IPS-15b (cell line): ENCODE results near the gene ARID4B.

Experiments used
- H3K27me3 ChIP-seq: one replicate; pipeline ENCODE4 v1.6.1; 2013; ENCODE audit warnings: low read length; ENCODE audit not compliant: control insufficient read depth, insufficient read depth
- H3K36me3 ChIP-seq: one replicate; pipeline ENCODE4 v1.6.1; 2013; ENCODE audit warnings: low read length; ENCODE audit not compliant: control insufficient read depth, insufficient read depth
- H3K4me1 ChIP-seq: one replicate; pipeline ENCODE4 v1.6.1; 2013; ENCODE audit warnings: mild to moderate bottlenecking, low read length; ENCODE audit not compliant: control insufficient read depth, insufficient read depth
- H3K4me3 ChIP-seq: one replicate; pipeline ENCODE4 v1.5.1; 2013; ENCODE audit warnings: low read depth, low read length
- H3K9ac ChIP-seq: one replicate; pipeline ENCODE4 v1.6.1; 2013; ENCODE audit warnings: low read depth, mild to moderate bottlenecking, low read length
- H3K9me3 ChIP-seq: one replicate; pipeline ENCODE4 v1.6.1; 2013; ENCODE audit warnings: mild to moderate bottlenecking, low read length; ENCODE audit not compliant: control insufficient read depth, insufficient read depth

Gene ARID4B

DNA sequence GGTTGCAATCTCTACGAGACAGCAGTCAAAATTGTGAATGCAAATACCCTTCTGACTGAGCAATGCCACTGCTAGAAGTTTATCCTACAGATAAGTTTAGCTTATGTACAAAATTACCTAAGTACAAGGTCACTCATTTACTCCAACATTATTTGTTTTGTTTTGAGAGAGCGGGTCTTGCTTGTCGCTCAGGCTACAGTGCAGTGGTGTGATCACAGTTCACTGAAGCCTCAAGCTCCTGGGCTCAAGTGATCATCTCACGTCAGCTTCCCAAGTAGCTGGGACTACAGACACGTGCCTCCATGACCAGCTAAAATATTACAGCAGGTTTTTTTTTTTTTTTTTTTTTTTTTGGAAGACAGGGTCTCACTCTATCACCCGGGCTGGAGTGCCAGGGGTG is 182.3 kb downstream of the ARID4B start:
- H3K9ac ChIP-seq, result no peak overlapping the region
- no peak overlapping the region for H3K4me3 ChIP-seq
- no peaks in the 10 kb centered on the region for H3K36me3 ChIP-seq
- H3K9me3 ChIP-seq, result no peaks in the 10 kb centered on the region
- no peaks in the 10 kb centered on the region for H3K4me1 ChIP-seq
- H3K27me3 ChIP-seq, result no peaks in the 10 kb centered on the region

DNA sequence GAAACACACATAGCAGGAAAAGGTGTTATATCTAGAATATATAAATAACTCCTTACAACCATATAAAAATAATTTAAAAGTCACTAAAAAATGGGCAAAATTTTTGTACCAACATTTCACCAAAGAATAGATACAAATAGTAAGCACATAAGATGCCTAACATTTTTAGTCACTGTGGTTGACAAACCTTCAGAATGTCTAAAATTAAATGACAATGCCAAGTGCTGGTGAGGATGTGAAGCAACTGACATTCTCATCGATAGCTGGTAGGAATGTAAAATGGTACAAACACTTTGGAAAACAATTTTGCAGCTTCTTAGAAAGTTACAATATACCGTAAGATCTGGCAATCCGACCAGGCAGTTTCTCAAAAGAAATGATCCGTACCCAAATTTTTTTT is 185.0 kb downstream of the ARID4B start:
- Histone ChIP-seq H3K36me3 (no peaks in the 10 kb centered on the region), H3K9ac (no peak overlapping the region), H3K9me3 (no peaks in the 10 kb centered on the region), H3K27me3 (no peaks in the 10 kb centered on the region), H3K4me1 (no peaks in the 10 kb centered on the region), H3K4me3 (no peak overlapping the region)

DNA sequence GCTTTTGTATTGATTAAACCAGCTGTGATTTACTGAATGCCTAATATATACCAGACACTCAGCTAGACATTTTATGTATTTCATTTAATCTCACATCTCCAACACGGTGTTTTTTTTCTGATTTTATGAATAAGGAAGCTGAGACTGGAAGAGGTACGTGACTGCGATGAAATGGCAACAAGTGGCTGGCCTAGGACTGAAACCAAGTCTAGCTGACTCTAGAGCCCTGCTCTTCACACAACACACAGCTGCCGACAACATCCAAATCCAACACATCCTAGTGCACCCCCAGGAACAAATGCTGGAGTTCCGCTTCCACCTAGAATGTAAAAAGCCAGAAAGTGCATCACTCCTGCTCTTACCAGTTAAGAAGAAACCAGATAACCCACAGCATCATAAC is 188.7 kb downstream of the ARID4B start:
- Histone ChIP-seq H3K9me3 (no peaks in the 10 kb centered on the region), H3K36me3 (peaks cover 3% of the 10 kb centered on the region), H3K27me3 (no peaks in the 10 kb centered on the region), H3K4me1 (no peaks in the 10 kb centered on the region), H3K4me3 (no peak overlapping the region), H3K9ac (no peak overlapping the region)

DNA sequence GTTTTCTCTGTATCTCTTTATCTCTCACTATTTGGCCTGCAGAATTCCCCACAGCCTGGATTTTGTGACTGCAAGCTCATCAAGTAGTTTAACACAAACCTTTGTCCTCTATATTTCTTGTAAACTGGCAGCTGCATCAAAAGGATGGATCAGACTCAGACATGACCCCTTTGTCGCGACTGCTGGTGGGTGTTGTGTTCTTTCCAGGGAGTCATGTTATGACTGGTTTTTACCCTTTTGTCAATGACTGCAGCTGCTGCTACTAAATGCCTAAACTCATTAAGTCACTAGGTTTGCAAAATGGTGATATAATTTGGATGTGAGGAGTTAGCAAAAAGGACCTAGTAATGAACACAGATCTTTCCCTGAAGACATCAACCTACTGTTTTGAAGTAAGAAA is 189.2 kb downstream of the ARID4B start:
- no peaks in the 10 kb centered on the region for H3K4me1 ChIP-seq
- no peaks in the 10 kb centered on the region for H3K27me3 ChIP-seq
- no peaks in the 10 kb centered on the region for H3K9me3 ChIP-seq
- peaks cover 5% of the 10 kb centered on the region for H3K36me3 ChIP-seq
- no peak overlapping the region for H3K9ac ChIP-seq
- H3K4me3 ChIP-seq, result no peak overlapping the region

DNA sequence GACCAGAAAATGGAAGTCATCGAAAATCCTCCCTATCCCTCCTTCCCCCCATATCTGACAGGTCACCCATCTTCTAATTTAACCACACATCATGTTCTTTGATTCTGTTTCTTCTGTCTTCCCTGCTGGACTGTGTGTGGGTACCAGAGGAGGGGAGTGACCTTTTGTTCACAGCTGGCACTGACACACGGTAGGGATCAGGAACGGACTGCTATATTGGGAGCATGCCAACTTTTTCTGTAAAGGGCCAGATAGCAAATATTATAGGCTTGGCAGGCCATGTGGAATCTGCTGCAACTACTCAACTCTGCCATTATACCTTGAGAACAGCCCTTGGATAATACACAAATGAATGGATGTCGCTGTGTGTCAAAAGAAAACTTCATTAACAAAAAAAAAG is 191.9 kb downstream of the ARID4B start:
- H3K9me3 ChIP-seq, result no peaks in the 10 kb centered on the region
- H3K4me1 ChIP-seq, result no peaks in the 10 kb centered on the region
- H3K27me3 ChIP-seq, result no peaks in the 10 kb centered on the region
- peaks cover 5% of the 10 kb centered on the region for H3K36me3 ChIP-seq
- no peak overlapping the region for H3K4me3 ChIP-seq
- H3K9ac ChIP-seq, result no peak overlapping the region

DNA sequence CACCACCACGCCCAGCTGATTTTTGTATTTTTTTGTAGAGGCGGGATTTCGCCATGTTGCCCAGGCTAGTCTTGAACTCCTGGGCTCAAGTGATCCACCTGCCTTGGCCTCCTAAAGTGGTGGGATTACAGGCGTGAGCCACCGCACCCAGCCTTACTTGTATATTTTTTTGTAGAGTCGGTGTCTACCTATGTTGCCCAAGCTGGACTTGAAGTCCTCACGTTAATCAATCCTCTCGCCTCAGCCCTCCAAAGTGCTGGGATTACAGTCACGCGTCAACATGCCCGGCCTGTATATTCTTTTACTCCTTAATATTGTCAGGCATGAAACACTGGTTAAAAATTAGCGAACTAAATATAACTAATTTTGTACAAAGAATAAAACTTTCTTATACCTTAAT is 193.8 kb downstream of the ARID4B start:
- Histone ChIP-seq H3K9me3 (no peaks in the 10 kb centered on the region), H3K4me1 (no peaks in the 10 kb centered on the region), H3K36me3 (peaks cover 5% of the 10 kb centered on the region), H3K27me3 (no peaks in the 10 kb centered on the region), H3K4me3 (no peak overlapping the region), H3K9ac (no peak overlapping the region)

DNA sequence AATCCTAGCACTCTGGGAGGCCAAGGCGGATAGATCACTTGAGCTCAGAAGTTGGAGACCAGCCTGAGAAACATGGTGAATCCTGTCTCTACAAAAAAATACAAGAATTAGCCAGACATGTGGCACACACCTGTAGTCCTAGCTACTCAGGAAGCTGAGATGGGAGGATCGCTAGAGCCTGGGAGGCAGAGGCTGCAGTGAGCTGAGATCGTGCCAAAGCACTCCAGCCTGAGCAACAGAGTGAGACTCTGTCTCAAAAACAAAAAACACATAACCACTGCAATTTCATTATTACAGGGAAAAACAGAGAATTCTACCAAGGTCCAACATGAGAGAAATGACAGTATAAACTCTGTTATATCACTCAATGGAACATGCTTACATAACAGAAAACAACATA is 194.9 kb downstream of the ARID4B start:
- H3K27me3 ChIP-seq, result no peaks in the 10 kb centered on the region
- no peaks in the 10 kb centered on the region for H3K9me3 ChIP-seq
- no peak overlapping the region for H3K9ac ChIP-seq
- H3K4me1 ChIP-seq, result no peaks in the 10 kb centered on the region
- H3K36me3 ChIP-seq, result peaks cover 5% of the 10 kb centered on the region
- no peak overlapping the region for H3K4me3 ChIP-seq

DNA sequence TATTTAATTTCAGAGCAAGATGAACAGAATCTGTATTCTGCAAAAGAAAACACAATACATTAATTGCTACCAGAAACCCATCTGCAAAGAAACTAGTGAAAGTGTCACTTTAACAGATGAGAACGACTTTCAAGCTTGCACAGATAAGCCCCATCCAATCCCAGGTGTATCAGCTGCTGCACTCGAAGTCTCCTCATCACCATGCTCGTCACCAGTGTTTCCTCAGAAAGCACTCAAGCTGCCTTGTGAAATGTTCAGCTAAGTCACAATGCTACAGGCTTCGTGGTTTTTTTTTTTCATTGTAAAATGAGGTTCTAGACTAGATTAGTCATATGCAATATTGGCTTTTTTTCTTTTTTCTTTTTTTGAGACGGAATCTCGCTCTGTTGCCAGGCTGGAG is 196.0 kb downstream of the ARID4B start:
- H3K27me3 ChIP-seq, result no peaks in the 10 kb centered on the region
- H3K36me3 ChIP-seq, result peaks cover 2% of the 10 kb centered on the region
- H3K9me3 ChIP-seq, result no peaks in the 10 kb centered on the region
- no peaks in the 10 kb centered on the region for H3K4me1 ChIP-seq
- H3K9ac ChIP-seq, result no peak overlapping the region
- H3K4me3 ChIP-seq, result no peak overlapping the region

DNA sequence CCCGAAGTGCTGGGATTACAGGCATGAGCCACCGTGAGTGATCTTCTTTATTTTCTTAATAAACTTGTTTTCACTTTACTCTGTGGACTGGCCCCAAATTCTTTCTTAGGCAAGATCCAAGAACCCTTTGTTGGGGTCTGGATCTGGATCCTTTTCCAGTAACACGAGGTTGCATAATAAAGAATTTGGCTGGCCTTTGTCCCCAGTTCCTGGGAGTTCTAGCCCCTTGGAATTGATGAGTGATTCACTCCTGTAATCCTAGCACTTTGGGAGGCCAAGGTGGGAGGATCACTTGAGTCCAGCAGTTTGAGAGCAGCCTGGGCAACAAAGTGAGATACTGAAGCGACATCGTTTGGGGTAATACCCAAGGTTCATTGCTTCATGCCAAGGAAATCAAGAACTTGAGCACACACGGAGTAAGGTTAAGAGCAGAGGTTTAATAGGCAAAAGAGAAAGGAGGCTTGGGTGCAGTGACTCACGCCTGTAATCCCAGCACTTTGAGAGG is 197.2 kb downstream of the ARID4B start:
- H3K36me3 ChIP-seq, result peaks cover 2% of the 10 kb centered on the region
- H3K9me3 ChIP-seq, result no peaks in the 10 kb centered on the region
- no peaks in the 10 kb centered on the region for H3K27me3 ChIP-seq
- no peak overlapping the region for H3K9ac ChIP-seq
- H3K4me1 ChIP-seq, result no peaks in the 10 kb centered on the region
- H3K4me3 ChIP-seq, result no peak overlapping the region

DNA sequence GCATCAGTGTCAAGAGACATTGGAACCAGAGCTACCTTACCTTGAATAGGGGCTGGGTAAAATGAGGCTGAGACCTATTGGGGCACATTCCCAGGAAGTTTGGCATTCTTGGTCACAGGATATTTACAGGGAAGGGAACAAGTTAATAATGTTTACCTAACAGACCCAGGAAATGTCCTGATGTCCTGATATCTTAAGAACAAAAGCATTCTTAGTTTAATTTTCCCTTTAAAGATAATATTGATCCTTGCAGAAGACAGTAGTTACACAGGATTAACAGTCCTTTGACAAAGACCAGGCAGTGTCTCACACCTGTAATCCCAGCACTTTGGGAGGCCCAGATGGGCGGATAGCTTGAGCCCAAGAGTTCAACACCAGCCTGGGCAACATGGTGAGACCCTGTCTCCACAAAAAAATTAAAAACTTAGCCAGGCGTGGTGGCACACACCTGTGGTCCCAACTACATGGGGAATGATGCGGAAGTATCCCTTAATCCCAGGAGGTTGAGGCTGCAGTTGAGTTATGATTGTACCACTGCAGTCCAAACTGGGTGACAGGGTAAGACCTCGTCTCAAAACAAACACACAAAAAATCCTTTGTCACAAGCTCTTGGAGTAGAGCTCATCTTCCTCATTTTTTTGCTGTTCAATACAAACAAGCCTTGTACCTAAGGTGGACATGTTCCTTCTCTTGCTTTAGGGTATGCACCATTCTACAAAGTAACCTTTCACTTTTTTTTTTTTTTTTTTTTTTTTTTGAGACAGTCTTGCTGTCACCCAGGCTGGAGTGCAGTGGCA is 198.0 kb downstream of the ARID4B start:
- no peak overlapping the region for H3K4me3 ChIP-seq
- no peak overlapping the region for H3K9ac ChIP-seq
- H3K36me3 ChIP-seq, result peaks cover 2% of the 10 kb centered on the region

DNA sequence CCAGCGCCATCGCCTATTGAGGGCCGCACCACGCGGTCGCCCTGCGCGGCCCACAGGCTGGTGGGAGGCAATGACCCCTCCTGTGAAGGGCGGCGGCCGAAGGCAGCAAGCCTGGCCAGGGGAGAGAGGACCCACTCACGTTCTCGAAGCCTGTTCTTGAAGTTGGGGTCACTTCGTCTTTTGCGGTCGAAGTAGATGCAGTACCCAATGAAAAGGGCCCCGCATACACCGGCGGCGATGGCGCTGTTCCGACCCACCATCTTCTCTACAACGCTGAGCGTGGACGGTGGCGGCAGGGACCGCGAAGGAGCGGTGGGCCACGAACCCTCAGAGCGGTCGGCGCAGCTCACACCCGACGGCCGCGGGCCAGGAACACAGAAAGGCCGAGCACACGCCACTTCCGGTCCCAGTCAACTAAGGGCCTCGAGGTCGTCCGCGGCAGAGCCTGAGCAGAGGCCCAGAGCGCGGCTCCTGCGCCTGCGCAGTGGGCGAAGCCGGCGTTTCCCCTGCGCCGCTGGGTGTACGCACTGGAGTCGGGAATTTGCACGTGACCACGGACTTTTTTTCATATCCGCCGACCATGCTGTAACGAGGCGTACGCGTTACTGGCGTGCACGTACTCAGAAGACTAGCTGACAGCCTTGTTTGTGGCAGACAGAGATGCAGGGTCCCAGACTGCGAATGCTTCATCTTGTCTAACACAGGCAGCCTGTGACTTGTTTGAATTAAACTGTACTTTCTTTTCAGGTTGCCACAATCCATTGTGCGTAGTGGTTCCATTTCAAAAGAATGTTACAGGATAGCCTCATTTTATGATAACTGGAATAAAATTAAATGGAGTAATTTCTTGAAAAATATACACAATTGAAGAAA is 199.3 kb downstream of the ARID4B start, which contains the start of gene TOMM20:
TOMM20 (minus strand) TSS at position 382 of the 873 bp plus-strand sequence; CDS start at position 260, 122 bp downstream.
- Histone ChIP-seq H3K4me3 (peak within 1 kb of the TSS; percentile 74), H3K36me3 (no peaks in the 10 kb centered on the region), H3K4me1 (no peaks in the 10 kb centered on the region), H3K27me3 (no peaks in the 10 kb centered on the region), H3K9me3 (no peaks in the 10 kb centered on the region), H3K9ac (peak within 1 kb of the TSS; percentile 94)

More for the DNA sequence above, 198.0 kb downstream of the ARID4B start:
- Histone ChIP-seq H3K27me3 (no peaks in the 10 kb centered on the region), H3K9me3 (no peaks in the 10 kb centered on the region), H3K4me1 (no peaks in the 10 kb centered on the region)
